Astrocyte of the cerebellum (primary cell): ENCODE data around the gene TRAK2.

ENCODE experiments used
- DNase-seq: peaks from one replicate; pipeline ENCODE4 v3.0.0-alpha.2; 2011; ENCODE audit warnings: low read depth
- H3K4me3 ChIP-seq: 2 replicates; pipeline ENCODE4 v1.5.1; 2011; ENCODE audit warnings: mild to moderate bottlenecking, low read depth, low read length, moderate library complexity
- CTCF ChIP-seq: IDR thresholded peaks from 2 replicates; pipeline ENCODE4 v1.5.1; 2012; ENCODE audit warnings: low read length, low read depth, moderate library complexity, mild to moderate bottlenecking; ENCODE audit errors: missing control alignments
- in situ Hi-C: cut with HindIII; loops from 2 replicates; pipeline ENCODE4 v1.10.0; 2017; ENCODE audit warnings: low sequenced_read_pairs

Gene TRAK2

GRCh38 chr2:201482543-201482942, 31.3 kb upstream of the TRAK2 start:
- no peak for DNase-seq
- TF ChIP-seq CTCF: no peak
- H3K4me3 ChIP-seq: no peak overlapping the region
- in situ Hi-C loops: no loop called here

GRCh38 chr2:201472411-201472810, 21.2 kb upstream of the TRAK2 start:
- H3K4me3 ChIP-seq: no peak overlapping the region
- no peak for DNase-seq
- TF ChIP-seq CTCF: no peak
- in situ Hi-C loops: no loop called here

- H3K4me3 ChIP-seq: no peak overlapping the region
- in situ Hi-C loops: no loop called here
- no peak for DNase-seq
Observed at GRCh38 chr2:201471732-201472393, 20.6 kb upstream of the TRAK2 start.

GRCh38 chr2:201470821-201471731, 19.8 kb upstream of the TRAK2 start:
- no peak overlapping the region for H3K4me3 ChIP-seq
- in situ Hi-C loops: no loop called here
- TF ChIP-seq CTCF: no peak
- DNase-seq: no peak

More at GRCh38 chr2:201471732-201472393, 20.6 kb upstream of the TRAK2 start:
- TF ChIP-seq CTCF: no peak

GRCh38 chr2:201467666-201468065, 16.4 kb upstream of the TRAK2 start:
- no peak for TF ChIP-seq CTCF
- in situ Hi-C loops: no loop called here
- DNase-seq: no peak
- H3K4me3 ChIP-seq: no peak overlapping the region

- DNase-seq: peak; percentile 42
- in situ Hi-C loops: no loop called here
- no peak overlapping the region for H3K4me3 ChIP-seq
- no peak for TF ChIP-seq CTCF
Observed at GRCh38 chr2:201466050-201466675, 14.9 kb upstream of the TRAK2 start.
